Gastroesophageal sphincter (tissue), 4 donors: ENCODE measurements around the gene CD6. TPM values are rescaled to one million over a fixed set of nuclear protein-coding genes. Genes with fewer than 3 reads are reported as not detected.

Experiments
- ATAC-seq: fragments of 150-250 bp; one replicate; pipeline ENCODE4 v1.9.1; 2016; ENCODE audit warnings: mild to moderate bottlenecking, moderate library complexity
- H3K27ac ChIP-seq, 4 donors: fragments of 200-600 bp; sonication (generic) in 3 of 4; 1 replicate in 3 of 4; 2 replicates in 1 of 4; pipeline ENCODE4 v1.5.1; 2016 to 2019
- H3K27me3 ChIP-seq: fragments of 200-600 bp; sonication (generic); one replicate; pipeline ENCODE4 v1.5.1; 2019
- H3K36me3 ChIP-seq, 2 donors: fragments of 200-600 bp; sonication (generic); one replicate each; pipeline ENCODE4 v1.5.1; 2019; ENCODE audit warnings: control low read depth in 1 of 2
- H3K4me1 ChIP-seq, 3 donors: fragments of 200-600 bp; sonication (generic); 1 replicate in 2 of 3; 2 replicates in 1 of 3; pipeline ENCODE4 v1.5.1; 2016 to 2019; ENCODE audit warnings: control low read depth in 2 of 3
- H3K4me3 ChIP-seq, 2 donors: fragments of 200-600 bp; sonication (generic); one replicate each; pipeline ENCODE4 v1.5.1; 2019; ENCODE audit warnings: mild to moderate bottlenecking in 1 of 2, moderate library complexity in 1 of 2
- H3K9me3 ChIP-seq, 3 donors: fragments of 200-600 bp; sonication (generic); one replicate each; pipeline ENCODE4 v1.5.1; 2017 to 2019; ENCODE audit warnings: control low read depth in 2 of 3
- CTCF ChIP-seq, 4 experiments: fragments of 200-600 bp in 2 of 4; fragments of 450-650 bp in 2 of 4; sonication (generic) in 1 of 4; IDR thresholded peaks; one replicate each; pipeline ENCODE4 v1.5.1; 2017 to 2019; ENCODE audit warnings: antibody characterized with exemption in 4 of 4, mild to moderate bottlenecking in 2 of 4, moderate library complexity in 2 of 4
- EP300 ChIP-seq: sonication (generic); formaldehyde crosslinking; IDR thresholded peaks from one replicate; pipeline ENCODE4 v1.6.1; 2017; ENCODE audit warnings: antibody characterized with exemption, mild to moderate bottlenecking
- POLR2A ChIP-seq, 2 donors: fragments of 450-650 bp; IDR thresholded peaks; one replicate each; pipeline ENCODE4 v1.6.1; 2017; ENCODE audit warnings: antibody characterized with exemption in 2 of 2, mild to moderate bottlenecking in 2 of 2, moderate library complexity in 1 of 2
- POLR2AphosphoS5 ChIP-seq: sonication (generic); formaldehyde crosslinking; IDR thresholded peaks from one replicate; pipeline ENCODE4 v1.6.1; 2017; ENCODE audit warnings: antibody characterized with exemption
- WGBS, 2 donors: methylation state at CpG; one replicate each; pipeline ENCODE4 v1.1.5; 2018; ENCODE audit warnings: low coverage in 1 of 2; 5-methylcytosine and 5-hydroxymethylcytosine counted together
- total RNA-seq, 4 donors: library from RNA; depleted of rRNA; stranded (reverse); fragments of >200 nt; gene quantifications; one replicate each; pipeline ENCODE4 v1.1.0, GENCODE V29; 2016

The CD6 gene
- total RNA-seq, 4 donors from 2014 or later: 0.15 to 2.7 (median 0.35) TPM; not detected in 1

DNA sequence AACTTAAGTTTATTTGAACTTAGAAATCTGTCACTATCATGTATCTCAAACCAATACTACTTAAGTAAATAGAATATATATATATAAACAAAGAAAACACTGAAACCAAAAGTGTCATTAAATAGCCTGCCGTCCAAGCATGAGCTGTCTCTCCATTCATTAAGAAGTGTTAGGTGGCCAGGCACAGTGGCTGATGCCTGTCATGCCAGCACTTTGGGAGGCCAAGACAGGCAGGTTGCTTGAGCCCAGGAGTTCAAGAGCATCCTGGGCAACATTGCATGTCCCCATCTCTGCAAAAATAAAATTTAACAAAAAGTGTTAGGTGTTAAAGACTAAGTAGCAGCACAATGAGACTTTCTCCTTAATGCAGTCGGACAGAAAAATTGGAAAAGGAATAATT, 14.0 kb downstream of the CD6 start:
- H3K27ac ChIP-seq: no peak overlapping the region
- H3K9me3 ChIP-seq: no peaks in the 10 kb centered on the region
- H3K27me3 ChIP-seq: no peaks in the 10 kb centered on the region
- 67 to 80% methylated on average over 2 of the region's 2 CpGs for WGBS, 2 donors
- TF ChIP-seq EP300 (no peak), POLR2A (IDR thresholded peaks at IDR 0.05) (no peak), CTCF (IDR thresholded peaks at IDR 0.05) (no peak), POLR2AphosphoS5 (no peak)
- no peak overlapping the region for H3K4me3 ChIP-seq
- H3K36me3 ChIP-seq: no peaks in the 10 kb centered on the region
- no peaks in the 10 kb centered on the region for H3K4me1 ChIP-seq
- ATAC-seq: no peak

GRCh38 chr11:60985991-60986915, 14.8 kb downstream of the CD6 start:
- ATAC-seq: no peak
- Histone ChIP-seq H3K9me3 (no peaks in the 10 kb centered on the region), H3K36me3 (no peaks in the 10 kb centered on the region), H3K4me1 (no peaks in the 10 kb centered on the region), H3K4me3 (no peak overlapping the region), H3K27ac (no peak overlapping the region), H3K27me3 (no peaks in the 10 kb centered on the region)
- 50 to 65% methylated on average over 4 to 11 of the region's 17 CpGs for WGBS, 2 donors
- TF ChIP-seq CTCF (IDR thresholded peaks at IDR 0.05): no peak
- TF ChIP-seq EP300: no peak
- TF ChIP-seq POLR2A (IDR thresholded peaks at IDR 0.05): no peak
- TF ChIP-seq POLR2AphosphoS5: no peak

DNA sequence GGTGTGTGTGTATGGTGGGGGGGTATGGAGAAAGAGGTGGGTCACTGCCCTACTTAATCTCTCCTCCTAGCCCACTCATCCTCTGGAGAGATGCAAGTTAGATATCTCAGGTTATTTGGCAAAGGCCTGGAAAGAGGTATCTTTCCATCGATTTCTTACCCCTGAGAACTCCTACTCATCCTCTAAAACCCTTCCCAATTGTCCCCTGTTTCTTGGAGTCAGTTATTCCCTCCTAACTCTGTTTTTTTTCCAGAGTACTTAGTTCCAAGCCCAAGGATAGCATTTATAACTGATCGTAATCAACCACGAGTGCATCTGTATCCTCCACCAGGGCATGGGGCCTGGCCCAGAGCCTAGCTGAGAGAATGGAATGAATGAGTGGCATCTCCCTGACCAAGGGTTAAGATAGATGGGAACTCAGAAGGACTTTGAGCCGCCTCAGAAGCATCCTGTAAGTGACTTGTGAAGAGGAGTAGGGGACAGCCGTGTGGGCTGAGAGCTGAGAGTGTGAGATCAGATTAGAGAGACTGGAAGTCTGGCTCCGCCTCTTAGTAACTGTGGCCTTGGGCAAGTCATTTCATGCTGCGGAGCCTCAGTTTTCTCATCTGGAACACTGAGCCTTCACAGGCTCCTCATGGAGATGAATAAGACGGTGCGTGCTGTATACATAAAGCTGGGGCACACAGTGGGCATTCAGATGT, 16.2 kb downstream of the CD6 start:
- 59 to 90% methylated on average over 5 to 6 of the region's 9 CpGs for WGBS, 2 donors
- H3K9me3 ChIP-seq: no peaks in the 10 kb centered on the region
- no peak overlapping the region for H3K27ac ChIP-seq
- no peak overlapping the region for H3K4me3 ChIP-seq
- H3K4me1 ChIP-seq: no peaks in the 10 kb centered on the region
- no peaks in the 10 kb centered on the region for H3K27me3 ChIP-seq
- no peak for ATAC-seq
- no peaks in the 10 kb centered on the region for H3K36me3 ChIP-seq
- no peak for TF ChIP-seq POLR2AphosphoS5
- TF ChIP-seq EP300: no peak
- no peak for TF ChIP-seq CTCF (IDR thresholded peaks at IDR 0.05)
- no peak for TF ChIP-seq POLR2A (IDR thresholded peaks at IDR 0.05)

- ATAC-seq: no peak
- Histone ChIP-seq H3K9me3 (no peaks in the 10 kb centered on the region), H3K27me3 (no peaks in the 10 kb centered on the region), H3K36me3 (no peaks in the 10 kb centered on the region), H3K4me3 (no peak overlapping the region), H3K27ac (no peak overlapping the region), H3K4me1 (no peaks in the 10 kb centered on the region)
- WGBS, 2 donors: 60% methylated on average over 1 of the region's 2 CpGs; no CpG with 5 or more reads in 1 of the 2 donors
- TF ChIP-seq POLR2A (IDR thresholded peaks at IDR 0.05): no peak
- no peak for TF ChIP-seq CTCF (IDR thresholded peaks at IDR 0.05)
- no peak for TF ChIP-seq EP300
- TF ChIP-seq POLR2AphosphoS5: no peak
Observed at GRCh38 chr11:60988658-60989057, 17.2 kb downstream of the CD6 start.
